ENCODE measurements around the gene C19orf33. TPM values are rescaled to one million over a fixed set of nuclear protein-coding genes. Genes with fewer than 3 reads are reported as not detected.

Gene C19orf33
- total RNA-seq: 8.7 and 21.1 TPM in 2 replicates

GRCh38 chr19:38303517-38304351 is at the start of gene C19orf33:
TSS of gene C19orf33 (plus strand) at chr19:38304251. CDS start at chr19:38304262, 11 bp downstream.

GRCh38 chr19:38264486-38265212 is 39.4 kb upstream of the C19orf33 start, which contains the start of gene SPINT2:
TSS of gene SPINT2 (plus strand) at chr19:38264573. CDS start at chr19:38264893, 320 bp downstream.

DNA sequence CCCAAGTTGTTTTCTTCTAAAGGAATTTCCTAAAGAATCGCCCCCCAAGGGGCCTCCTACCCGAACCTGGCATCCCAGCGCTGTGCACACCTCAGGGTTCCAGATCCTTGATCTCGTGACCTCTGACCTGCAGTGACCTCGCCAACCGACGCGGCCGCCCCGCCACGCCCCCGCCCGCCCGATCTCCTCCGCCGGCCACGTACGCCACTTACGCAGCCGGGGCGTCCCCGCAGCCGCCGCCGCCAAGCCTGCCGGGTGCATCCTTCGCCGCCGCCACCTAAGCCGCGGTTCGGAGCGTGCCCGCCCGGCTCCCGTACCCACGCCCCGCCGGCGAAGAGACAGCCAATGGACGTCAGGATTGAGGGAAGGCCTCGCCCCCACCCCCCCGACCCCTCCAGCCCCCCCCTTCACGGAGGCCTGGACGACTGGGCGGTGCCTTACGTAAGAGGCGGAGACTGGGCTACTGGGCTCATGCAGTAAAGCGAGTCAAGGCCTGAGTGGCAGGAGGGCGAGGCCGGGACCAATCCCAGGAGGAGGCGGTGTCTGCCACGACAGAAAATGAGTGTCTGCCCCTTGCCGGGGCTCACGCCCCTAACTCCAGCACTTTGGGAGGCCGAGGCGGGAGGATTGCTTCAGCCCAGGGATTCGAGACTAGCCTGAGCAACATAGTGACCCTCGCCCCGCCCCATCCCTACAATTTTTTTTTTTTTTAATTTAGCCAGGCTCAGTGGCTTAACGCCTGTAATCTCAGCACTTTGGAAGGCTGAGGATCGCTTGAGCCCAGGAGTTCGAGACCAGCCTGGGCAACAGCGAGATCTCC is 11.8 kb downstream of the C19orf33 start, which contains the start of gene YIF1B:
Gene YIF1B, minus strand, starts transcription at position 291 of the 820 bp plus-strand sequence. Its CDS starts 30 bp downstream, at position 261.

GRCh38 chr19:38319421-38320258 is 15.6 kb downstream of the C19orf33 start, which contains the start of gene KCNK6:
TSS of gene KCNK6 (plus strand) at chr19:38319845. CDS start at chr19:38319951, 106 bp downstream.

Other genes starting within 250 kb of the C19orf33 start
- gene DPF1, start 80.0 kb upstream of the C19orf33 start, total RNA-seq: 3.5 and 3.6 TPM in 2 replicates
- 6.7 and 7.6 TPM in 2 replicates for gene PPP1R14A, start 47.9 kb upstream of the C19orf33 start, total RNA-seq
- gene SPINT2, start 39.7 kb upstream of the C19orf33 start, total RNA-seq: 3.3 and 4.2 TPM in 2 replicates
- gene YIF1B, start 11.7 kb downstream of the C19orf33 start, total RNA-seq: 126 TPM in 2 replicates
- 3.2 and 3.4 TPM in 2 replicates for gene KCNK6, start 15.6 kb downstream of the C19orf33 start, total RNA-seq
- 0.17 TPM in 1 of 2 replicates, not detected in the other for gene CATSPERG, start 31.6 kb downstream of the C19orf33 start, total RNA-seq
- 414 and 429 TPM in 2 replicates for gene PSMD8, start 70.3 kb downstream of the C19orf33 start, total RNA-seq
- 0.59 and 2.5 TPM in 2 replicates for gene GGN, start 83.8 kb downstream of the C19orf33 start, total RNA-seq
- gene SPRED3, start 84.4 kb downstream of the C19orf33 start, total RNA-seq: 0.84 and 1.5 TPM in 2 replicates
- 12.8 and 17.3 TPM in 2 replicates for gene FAM98C, start 98.8 kb downstream of the C19orf33 start, total RNA-seq
- not detected in 2 replicates for gene RASGRP4, start 122.0 kb downstream of the C19orf33 start, total RNA-seq
- under 0.01 TPM in 1 of 2 replicates, not detected in the other for gene RYR1, start 129.4 kb downstream of the C19orf33 start, total RNA-seq

All from bronchus fibroblast of lung (primary cell).